Prostate gland (tissue), 2 donors: ENCODE measurements around the gene BLNK.

ENCODE experiments used
- POLR2A ChIP-seq: fragments of 450-650 bp; IDR thresholded peaks from one replicate; pipeline ENCODE4 v1.6.1; 2016; ENCODE audit warnings: antibody characterized with exemption, mild to moderate bottlenecking
- POLR2AphosphoS5 ChIP-seq: sonication (generic); formaldehyde crosslinking; IDR thresholded peaks from one replicate; pipeline ENCODE4 v1.6.1; 2017; ENCODE audit warnings: antibody characterized with exemption
- TF ChIP-seq, protein P1 (sequence below), 4 experiments: fragments of 200-600 bp in 2 of 4; fragments of 450-650 bp in 2 of 4; sonication (generic) in 2 of 4; IDR thresholded peaks; 1 replicate in 3 of 4; 2 replicates in 1 of 4; pipeline ENCODE4 v1.5.1; 2016 to 2019; ENCODE audit warnings: antibody characterized with exemption in 4 of 4, mild to moderate bottlenecking in 2 of 4, moderate library complexity in 2 of 4

DNA sequence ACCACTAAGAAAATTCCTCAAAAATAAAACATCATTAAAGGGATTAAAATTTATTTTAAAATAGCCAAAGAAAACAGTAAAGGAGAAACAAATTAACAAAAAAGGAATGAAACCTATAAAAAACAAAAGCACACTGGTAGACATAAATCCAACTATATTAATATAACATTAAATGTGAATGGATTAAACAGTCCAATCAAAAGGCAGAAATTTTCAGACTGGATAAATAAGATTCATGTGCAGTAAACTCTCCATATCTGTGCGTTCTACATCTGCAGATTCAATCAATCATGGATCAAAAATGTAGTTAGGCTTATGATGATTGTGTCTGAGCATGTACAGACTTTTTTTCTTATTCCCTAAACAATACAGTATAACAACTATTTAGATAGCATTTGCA, 98.7 kb downstream of the BLNK start:
- TF ChIP-seq POLR2A (no peak), POLR2AphosphoS5 (no peak)
- TF ChIP-seq, protein P1, sequence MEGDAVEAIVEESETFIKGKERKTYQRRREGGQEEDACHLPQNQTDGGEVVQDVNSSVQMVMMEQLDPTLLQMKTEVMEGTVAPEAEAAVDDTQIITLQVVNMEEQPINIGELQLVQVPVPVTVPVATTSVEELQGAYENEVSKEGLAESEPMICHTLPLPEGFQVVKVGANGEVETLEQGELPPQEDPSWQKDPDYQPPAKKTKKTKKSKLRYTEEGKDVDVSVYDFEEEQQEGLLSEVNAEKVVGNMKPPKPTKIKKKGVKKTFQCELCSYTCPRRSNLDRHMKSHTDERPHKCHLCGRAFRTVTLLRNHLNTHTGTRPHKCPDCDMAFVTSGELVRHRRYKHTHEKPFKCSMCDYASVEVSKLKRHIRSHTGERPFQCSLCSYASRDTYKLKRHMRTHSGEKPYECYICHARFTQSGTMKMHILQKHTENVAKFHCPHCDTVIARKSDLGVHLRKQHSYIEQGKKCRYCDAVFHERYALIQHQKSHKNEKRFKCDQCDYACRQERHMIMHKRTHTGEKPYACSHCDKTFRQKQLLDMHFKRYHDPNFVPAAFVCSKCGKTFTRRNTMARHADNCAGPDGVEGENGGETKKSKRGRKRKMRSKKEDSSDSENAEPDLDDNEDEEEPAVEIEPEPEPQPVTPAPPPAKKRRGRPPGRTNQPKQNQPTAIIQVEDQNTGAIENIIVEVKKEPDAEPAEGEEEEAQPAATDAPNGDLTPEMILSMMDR (IDR thresholded peaks at IDR 0.05), result no peak
